Progenitor cell of endocrine pancreas (in vitro differentiated cells): Measurements from ENCODE around the gene OXTR. TPM values are rescaled to one million over a fixed set of nuclear protein-coding genes. Genes with fewer than 3 reads are reported as not detected.

Experiments used
- DNase-seq: peaks from one replicate; pipeline ENCODE4 v3.0.0; 2021; ENCODE audit warnings: low spot score; ENCODE audit not compliant: unreplicated experiment
- H3K27ac Mint-ChIP-seq: 2 replicates; pipeline ENCODE4 v1.8.0; 2021; ENCODE audit warnings: mild to moderate bottlenecking, moderate library complexity, mixed read lengths
- H3K27me3 Mint-ChIP-seq: 2 replicates; pipeline ENCODE4 v1.8.0; 2021; ENCODE audit warnings: mixed read lengths
- H3K36me3 Mint-ChIP-seq: 2 replicates; pipeline ENCODE4 v1.8.0; 2022; ENCODE audit warnings: mixed read lengths; ENCODE audit not compliant: insufficient read depth
- H3K4me1 Mint-ChIP-seq: 2 replicates; pipeline ENCODE4 v1.8.0; 2021; ENCODE audit warnings: low read depth, mixed read lengths
- H3K4me3 Mint-ChIP-seq: 2 replicates; pipeline ENCODE4 v1.8.0; 2021; ENCODE audit warnings: low read depth, mild to moderate bottlenecking, moderate library complexity, mixed read lengths
- H3K9me3 Mint-ChIP-seq: 2 replicates; pipeline ENCODE4 v1.8.0; 2021; ENCODE audit warnings: low read depth, mixed read lengths
- total RNA-seq: library from RNA; stranded (reverse); gene quantifications from 2 replicates; pipeline ENCODE4 v1.2.1, GENCODE V29; 2021
- TF ChIP-seq, protein P1 (sequence below): fragments of 200-600 bp; sonication (generic); IDR thresholded peaks from one replicate; pipeline ENCODE4 v1.5.0; 2021; ENCODE audit warnings: antibody characterized with exemption, mild to moderate bottlenecking; ENCODE audit not compliant: unreplicated experiment

The OXTR gene
- total RNA-seq, 1 donor from 2014 or later = 3.1 TPM

DNA sequence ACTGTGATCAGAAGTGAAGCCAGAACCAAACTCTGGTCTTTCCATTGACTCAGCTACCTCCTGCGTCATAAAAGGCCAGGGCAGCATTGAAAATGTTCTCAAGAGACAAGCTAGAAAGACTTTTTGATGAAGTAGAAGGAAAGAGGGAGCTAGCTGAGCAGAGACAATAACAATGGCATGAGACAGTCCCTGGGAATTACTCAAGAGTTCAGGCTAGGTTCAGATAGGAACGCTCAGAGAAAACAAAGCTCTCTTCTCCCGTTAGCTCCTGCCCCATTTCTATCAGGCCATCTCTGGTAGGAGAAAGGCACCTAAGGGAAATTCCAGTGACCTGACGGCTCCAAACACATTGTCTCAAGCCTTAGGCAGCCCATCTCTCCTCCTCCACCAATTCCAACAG lies 7.0 kb upstream of the OXTR start:
- Mint-ChIP-seq H3K4me3 (no peak overlapping the region), H3K36me3 (no peaks in the 10 kb centered on the region), H3K4me1 (no peaks in the 10 kb centered on the region), H3K27me3 (peaks cover 20% of the 10 kb centered on the region), H3K27ac (no peak overlapping the region), H3K9me3 (no peaks in the 10 kb centered on the region)
- no peak for DNase-seq
- TF ChIP-seq, protein P1, sequence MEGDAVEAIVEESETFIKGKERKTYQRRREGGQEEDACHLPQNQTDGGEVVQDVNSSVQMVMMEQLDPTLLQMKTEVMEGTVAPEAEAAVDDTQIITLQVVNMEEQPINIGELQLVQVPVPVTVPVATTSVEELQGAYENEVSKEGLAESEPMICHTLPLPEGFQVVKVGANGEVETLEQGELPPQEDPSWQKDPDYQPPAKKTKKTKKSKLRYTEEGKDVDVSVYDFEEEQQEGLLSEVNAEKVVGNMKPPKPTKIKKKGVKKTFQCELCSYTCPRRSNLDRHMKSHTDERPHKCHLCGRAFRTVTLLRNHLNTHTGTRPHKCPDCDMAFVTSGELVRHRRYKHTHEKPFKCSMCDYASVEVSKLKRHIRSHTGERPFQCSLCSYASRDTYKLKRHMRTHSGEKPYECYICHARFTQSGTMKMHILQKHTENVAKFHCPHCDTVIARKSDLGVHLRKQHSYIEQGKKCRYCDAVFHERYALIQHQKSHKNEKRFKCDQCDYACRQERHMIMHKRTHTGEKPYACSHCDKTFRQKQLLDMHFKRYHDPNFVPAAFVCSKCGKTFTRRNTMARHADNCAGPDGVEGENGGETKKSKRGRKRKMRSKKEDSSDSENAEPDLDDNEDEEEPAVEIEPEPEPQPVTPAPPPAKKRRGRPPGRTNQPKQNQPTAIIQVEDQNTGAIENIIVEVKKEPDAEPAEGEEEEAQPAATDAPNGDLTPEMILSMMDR = no peak

DNA sequence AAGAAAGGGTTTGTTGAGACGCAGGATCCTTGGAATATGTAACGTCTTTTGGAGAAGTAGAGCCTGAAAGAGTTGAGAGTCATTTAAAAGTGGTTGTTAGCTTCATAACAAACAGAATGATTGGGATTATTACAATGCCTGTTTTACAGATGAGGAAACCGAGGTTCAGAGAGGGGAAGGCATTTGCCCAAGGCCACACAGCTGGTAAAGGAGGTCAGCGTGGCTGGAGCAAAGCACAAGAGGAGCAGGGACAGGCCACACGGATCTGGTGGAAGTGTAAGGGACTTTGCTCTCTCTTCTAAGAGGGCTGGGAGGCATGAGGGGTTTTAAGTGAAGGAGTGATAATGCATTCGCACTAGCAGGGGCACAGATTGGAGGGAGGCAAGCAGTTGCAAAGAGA lies 6.2 kb upstream of the OXTR start:
- Mint-ChIP-seq H3K4me3 (no peak overlapping the region), H3K27me3 (peaks cover 28% of the 10 kb centered on the region), H3K9me3 (no peaks in the 10 kb centered on the region), H3K27ac (no peak overlapping the region), H3K36me3 (no peaks in the 10 kb centered on the region), H3K4me1 (no peaks in the 10 kb centered on the region)
- DNase-seq = no peak
- TF ChIP-seq, protein P1 = no peak

DNA sequence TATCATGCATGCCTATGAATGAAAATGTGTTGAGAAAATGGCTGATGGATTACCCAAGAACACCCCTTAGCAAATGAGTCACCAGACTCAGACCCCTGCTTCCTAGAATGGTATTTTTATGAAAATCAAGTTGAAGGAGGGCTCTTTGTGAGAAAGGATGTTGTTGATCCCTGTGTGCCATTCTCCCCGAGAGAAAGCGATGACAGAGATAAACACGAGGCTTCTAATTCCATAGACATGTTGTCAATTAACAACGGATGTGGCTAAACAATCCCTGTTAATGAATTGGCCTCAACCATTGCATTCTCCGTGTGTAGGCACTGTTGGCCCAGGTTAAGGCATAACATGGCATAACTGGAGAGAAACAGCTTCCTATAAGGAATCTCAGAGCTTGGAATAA lies 5.8 kb upstream of the OXTR start:
- TF ChIP-seq, protein P1 = no peak
- Mint-ChIP-seq H3K27ac (no peak overlapping the region), H3K27me3 (peaks cover 32% of the 10 kb centered on the region), H3K4me3 (no peak overlapping the region), H3K4me1 (no peaks in the 10 kb centered on the region), H3K9me3 (no peaks in the 10 kb centered on the region), H3K36me3 (no peaks in the 10 kb centered on the region)
- no peak for DNase-seq

DNA sequence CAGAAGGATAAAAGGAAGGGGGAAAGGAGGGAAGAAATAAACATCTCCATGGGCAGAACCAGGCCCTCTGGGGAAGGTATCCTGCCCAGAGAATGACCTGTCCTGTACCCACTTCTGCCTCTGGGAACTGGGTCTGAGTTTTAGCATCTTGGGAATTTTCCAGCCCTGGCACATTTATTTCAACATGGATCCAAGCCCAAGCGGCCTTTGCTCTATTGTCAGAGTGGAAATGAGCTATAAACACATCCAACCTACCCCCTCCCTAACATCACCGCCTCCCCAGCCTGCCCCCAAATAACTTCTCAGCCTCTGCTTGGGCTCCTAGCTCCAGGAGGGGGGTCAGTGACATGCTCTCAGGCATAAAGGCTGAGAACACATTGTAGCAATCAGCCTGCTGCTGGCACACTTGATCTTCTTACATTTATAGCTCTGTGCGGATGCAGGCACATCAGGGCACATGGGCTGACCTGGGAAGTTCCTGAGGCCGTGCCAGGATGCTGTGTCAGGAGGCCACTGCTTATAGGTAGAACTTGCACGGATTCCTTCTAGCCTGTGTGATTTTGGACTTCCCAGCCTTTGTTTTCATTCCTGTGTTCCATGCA lies 4.6 kb upstream of the OXTR start:
- TF ChIP-seq, protein P1 = no peak
- Mint-ChIP-seq H3K4me3 (no peak overlapping the region), H3K4me1 (peaks cover 2% of the 10 kb centered on the region), H3K27ac (no peak overlapping the region), H3K9me3 (no peaks in the 10 kb centered on the region), H3K27me3 (peaks cover 43% of the 10 kb centered on the region), H3K36me3 (no peaks in the 10 kb centered on the region)
- DNase-seq = no peak

DNA sequence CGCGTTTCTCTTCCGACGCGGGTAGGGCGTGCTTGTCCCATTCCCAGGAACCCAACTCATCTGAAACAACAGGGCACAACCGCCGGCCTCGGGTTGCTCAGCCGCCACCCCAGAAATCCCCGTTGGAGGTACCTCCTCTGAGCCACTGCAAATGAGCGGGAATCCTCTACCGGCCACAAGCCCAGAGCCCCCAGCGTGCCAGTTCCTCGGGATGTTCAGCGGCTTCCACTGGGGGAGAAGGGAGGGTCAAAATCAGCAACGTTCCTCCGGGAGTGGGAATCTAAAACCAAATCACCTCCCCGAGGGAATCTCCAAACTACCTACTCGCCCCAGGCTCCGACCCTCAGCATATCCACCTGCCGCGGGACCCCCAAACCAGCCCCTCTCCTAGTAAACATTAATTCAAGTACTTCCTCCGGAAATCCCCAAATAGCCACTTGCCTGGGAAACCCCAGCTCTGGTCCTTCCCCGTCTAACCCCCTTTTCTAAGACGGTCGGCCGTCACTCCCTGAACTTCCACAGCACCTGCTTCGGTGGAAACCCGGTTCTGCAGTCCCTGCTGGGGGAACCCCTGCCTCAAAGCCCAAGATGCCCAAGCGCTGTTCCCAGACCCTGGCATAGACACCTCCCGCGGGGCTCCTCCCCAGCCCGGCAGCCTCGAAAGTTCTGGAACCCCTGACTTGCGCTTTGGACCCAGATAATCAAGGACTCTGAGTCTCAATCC lies 887 bp downstream of the OXTR start:
- Mint-ChIP-seq H3K4me1 (peaks cover 11% of the 10 kb centered on the region), H3K36me3 (no peaks in the 10 kb centered on the region), H3K27me3 (peaks cover 68% of the 10 kb centered on the region), H3K9me3 (no peaks in the 10 kb centered on the region), H3K27ac (no peak overlapping the region), H3K4me3 (peak overlapping the region; percentile 60)
- TF ChIP-seq, protein P1 = no peak
- DNase-seq = no peak
